GM20000 (cell line): ENCODE data around the gene POLR1C.
"Not testable (repeated sequence)": the region's sequence is repeated elsewhere in the genome, so short reads cannot be mapped to it uniquely, and the experiment has no call there.

ENCODE experiments used
- DNase-seq: peaks from one replicate; pipeline ENCODE4 v3.0.0; 2012; ENCODE audit warnings: low spot score
- TF ChIP-seq, protein P1 (sequence below): IDR thresholded peaks from 2 replicates; pipeline ENCODE4 v1.5.1; 2012; ENCODE audit warnings: mild to moderate bottlenecking, control low read depth; ENCODE audit errors: extremely low read depth, missing control alignments

Gene POLR1C, protein sequence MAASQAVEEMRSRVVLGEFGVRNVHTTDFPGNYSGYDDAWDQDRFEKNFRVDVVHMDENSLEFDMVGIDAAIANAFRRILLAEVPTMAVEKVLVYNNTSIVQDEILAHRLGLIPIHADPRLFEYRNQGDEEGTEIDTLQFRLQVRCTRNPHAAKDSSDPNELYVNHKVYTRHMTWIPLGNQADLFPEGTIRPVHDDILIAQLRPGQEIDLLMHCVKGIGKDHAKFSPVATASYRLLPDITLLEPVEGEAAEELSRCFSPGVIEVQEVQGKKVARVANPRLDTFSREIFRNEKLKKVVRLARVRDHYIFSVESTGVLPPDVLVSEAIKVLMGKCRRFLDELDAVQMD

DNA sequence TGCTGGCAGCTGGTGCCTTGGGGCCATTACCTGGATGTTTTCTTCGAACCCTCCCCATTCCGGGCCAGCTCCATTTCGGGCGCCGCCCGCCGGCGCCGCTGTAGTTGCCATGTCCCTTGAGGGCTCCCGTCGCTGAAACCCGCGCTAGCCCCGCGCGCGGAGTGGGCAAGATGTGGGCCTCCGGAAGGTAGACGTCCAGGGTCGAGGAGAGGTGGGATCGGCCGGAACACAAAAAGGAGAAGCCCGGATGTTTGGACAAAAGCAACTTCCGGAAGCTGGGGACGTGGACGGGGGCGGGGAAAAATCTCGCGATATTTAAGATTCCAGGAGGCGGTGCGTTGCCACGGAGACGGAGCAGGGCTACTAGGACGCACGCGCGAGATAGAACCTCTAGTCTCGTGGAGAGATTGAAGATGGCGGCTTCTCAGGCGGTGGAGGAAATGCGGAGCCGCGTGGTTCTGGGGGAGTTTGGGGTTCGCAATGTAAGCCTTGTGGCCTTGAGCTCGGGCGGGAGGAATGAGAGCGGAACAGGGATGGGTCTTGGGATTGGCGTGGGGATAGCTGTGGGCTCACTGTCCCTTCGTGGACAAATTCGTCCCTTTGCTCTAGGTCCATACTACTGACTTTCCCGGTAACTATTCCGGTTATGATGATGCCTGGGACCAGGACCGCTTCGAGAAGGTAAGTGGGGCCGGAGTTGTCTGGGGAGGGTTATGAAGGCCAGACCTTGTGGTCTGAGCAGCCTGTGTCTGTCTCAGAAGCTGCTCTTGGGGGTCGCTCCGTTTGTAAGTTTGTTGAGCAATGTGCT lies at the start of gene POLR1C, which contains the start of gene YIPF3:
Gene POLR1C, plus strand, starts transcription at position 393 of the 808 bp plus-strand sequence. Its CDS starts 21 bp downstream, at position 414.
Gene YIPF3, minus strand, starts transcription at position 230 of the 808 bp plus-strand sequence. Its CDS starts 119 bp downstream, at position 111.
- peak; percentile 98 for DNase-seq
- TF ChIP-seq, protein P1, sequence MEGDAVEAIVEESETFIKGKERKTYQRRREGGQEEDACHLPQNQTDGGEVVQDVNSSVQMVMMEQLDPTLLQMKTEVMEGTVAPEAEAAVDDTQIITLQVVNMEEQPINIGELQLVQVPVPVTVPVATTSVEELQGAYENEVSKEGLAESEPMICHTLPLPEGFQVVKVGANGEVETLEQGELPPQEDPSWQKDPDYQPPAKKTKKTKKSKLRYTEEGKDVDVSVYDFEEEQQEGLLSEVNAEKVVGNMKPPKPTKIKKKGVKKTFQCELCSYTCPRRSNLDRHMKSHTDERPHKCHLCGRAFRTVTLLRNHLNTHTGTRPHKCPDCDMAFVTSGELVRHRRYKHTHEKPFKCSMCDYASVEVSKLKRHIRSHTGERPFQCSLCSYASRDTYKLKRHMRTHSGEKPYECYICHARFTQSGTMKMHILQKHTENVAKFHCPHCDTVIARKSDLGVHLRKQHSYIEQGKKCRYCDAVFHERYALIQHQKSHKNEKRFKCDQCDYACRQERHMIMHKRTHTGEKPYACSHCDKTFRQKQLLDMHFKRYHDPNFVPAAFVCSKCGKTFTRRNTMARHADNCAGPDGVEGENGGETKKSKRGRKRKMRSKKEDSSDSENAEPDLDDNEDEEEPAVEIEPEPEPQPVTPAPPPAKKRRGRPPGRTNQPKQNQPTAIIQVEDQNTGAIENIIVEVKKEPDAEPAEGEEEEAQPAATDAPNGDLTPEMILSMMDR, result no peak

DNA sequence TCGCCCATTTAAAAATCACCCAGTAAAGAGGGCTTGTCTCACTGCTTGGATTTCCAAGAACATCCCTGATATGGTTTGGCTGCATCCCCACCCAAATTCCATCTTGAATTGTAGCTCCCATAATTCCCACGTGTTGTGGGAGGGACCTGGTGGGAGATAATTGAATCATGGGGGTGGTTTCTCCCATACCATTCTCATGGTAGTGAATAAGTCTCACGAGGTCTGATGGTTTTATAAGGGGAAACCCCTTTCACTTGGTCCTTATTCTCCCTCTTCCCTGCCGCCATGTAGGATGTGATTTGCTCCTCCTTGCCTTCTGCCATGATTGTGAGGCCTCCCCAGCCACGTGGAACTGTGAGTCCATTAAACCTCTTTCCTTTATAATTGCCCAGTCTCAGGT lies 49.6 kb upstream of the POLR1C start:
- DNase-seq, result not testable (repeated sequence)

DNA sequence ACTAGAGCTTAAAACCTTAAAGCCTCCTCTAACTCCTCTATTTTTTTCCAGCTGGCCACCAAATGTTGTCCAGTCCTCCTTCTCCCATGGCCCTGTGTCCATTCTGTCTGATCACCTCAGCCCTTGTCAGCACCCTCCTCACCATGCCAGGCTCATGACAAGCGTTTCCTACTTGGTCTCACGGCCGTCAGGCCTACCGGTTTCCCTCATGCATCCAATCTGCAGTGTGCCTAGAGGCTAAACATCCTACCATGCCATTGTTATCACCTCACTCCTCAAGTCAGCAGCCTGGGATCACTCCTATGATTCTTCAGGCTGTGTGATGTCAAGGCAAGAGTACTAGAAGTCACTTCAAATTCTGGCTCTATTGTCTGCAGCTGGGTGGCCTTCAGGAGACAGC lies 49.1 kb upstream of the POLR1C start:
- DNase-seq, result no peak

DNA sequence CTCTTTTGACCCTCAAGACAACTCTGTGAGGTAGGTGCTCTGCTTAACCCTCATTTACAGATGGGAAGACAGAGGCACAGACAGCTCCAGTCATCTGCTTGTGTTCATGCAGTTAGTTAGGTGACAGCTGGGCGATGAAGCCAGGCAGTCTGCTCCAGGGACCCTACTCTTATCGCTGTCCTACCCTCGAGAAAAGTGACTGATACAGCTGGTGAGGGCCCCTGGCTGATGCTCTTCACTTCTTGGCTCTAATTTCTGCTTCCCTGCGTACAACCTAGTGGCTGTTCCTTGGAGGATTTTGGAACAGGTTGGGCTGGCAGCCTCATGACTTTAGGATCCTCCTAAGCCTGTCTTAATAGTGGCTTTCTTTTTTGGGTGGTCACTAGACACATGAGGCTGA lies 48.6 kb upstream of the POLR1C start:
- TF ChIP-seq, protein P1, result no peak
- DNase-seq, result no peak

More for the DNA sequence above, 49.1 kb upstream of the POLR1C start:
- TF ChIP-seq, protein P1, result no peak

DNA sequence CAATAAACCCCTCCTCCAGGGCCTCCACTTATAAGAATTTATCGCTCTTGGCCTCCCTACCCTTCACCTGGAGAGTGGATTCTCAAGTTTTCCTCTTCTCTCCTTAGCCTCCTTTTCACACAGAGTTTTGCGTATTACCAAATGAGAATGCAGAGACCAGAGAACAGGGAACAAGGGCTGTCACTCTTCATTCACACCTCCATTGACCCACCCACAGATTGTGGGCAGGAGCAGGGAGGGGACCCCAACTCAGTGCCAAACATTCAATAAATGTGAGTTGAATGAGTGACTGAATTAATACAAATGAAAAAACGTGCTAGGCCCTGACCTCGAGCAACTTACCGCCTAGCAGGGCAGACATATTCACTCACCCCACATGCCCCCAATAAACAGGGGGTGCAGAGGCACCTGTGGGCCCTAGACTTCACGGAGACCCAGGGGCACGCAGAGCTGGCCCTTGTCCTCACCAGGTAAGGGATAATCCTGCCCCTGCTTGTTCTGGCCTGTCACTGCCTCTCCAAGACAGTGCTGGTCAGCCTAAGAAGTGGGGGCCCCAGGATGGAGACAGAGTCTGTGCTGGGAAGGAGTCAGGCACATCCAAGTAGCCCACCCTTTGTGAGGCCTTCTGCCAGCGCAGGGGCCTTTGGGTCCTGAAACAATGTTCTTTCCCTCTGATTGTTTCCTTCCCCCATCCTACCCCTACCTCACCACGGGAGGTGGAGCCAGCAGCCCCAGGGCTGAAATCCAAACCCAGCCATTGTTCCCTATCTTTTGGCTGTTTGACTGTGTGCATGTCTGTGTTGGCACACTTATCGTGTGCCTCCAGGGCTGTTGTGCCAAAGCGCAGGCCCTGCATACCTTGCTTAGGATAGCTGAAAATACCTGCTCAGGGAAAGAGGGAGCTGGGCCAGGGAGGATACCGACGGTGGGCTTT lies 47.9 kb upstream of the POLR1C start:
- TF ChIP-seq, protein P1, result no peak
- no peak for DNase-seq

DNA sequence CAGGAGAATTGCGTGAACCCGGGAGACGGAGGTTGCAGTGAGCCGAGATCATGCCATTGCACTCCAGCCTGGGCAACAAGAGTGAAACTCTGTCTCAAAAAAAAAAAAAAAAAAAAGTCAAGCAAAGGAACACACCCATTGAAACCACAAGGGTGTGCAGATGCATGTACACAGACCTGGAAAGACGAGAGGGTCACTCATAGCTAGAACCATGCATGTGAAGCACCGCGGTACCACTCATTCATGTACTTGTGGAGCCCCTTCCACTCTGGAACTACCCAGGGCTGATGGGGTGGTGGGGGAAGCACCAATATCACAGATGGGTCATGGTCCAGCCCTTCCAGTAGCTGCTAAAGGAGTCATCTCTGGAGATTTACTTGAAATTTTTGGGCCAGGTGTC lies 46.9 kb upstream of the POLR1C start:
- TF ChIP-seq, protein P1, result no peak
- DNase-seq, result no peak

DNA sequence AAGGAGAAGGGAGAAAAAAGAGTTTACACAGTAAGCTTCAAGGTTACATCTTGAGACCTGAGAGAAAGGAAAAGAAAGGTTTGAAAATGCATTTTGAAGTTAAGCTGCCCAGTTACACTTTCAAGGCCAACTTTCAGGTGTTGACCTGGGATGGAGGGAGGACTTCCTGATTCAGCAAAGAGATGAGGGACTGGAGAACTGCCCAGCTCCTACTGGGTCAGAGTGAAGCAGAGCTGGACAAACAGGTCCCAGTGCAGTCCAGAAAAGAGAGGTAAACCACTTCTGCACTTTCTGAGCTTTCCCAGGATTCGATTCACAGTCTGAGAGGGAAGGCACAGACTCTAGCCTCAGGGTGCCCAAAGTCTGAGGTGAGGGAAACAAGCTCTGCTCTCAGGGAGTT lies 45.5 kb upstream of the POLR1C start:
- DNase-seq, result no peak
- TF ChIP-seq, protein P1, result no peak
